HEK293T (cell line): ENCODE measurements around the gene TBC1D16.
"Not testable (repeated sequence)": the region's sequence is repeated elsewhere in the genome, so short reads cannot be mapped to it uniquely, and the experiment has no call there.

Experiments
- CTCF ChIA-PET: fragments of 350-600 bp; formaldehyde crosslinking; extraction: SDS; loops from one replicate; lab custom pipeline; 2021; ENCODE audit warnings: antibody characterized with exemption, inconsistent platforms; lab: Yijun Ruan, JAX
- POLR2A ChIA-PET: fragments of 350-600 bp; formaldehyde crosslinking; extraction: SDS; loops from one replicate; lab custom pipeline; 2020; ENCODE audit warnings: antibody characterized with exemption, inconsistent platforms; lab: Yijun Ruan, JAX
- DNase-seq: peaks from one replicate; pipeline ENCODE4 v3.0.0; 2012; ENCODE audit warnings: mixed read lengths; ENCODE audit errors: extremely low spot score
- ARNT ChIP-seq: fragments of 450-650 bp; IDR thresholded peaks from 2 replicates; pipeline ENCODE4 v1.6.1; 2017; ENCODE audit warnings: mild to moderate bottlenecking
- BHLHE40 ChIP-seq: fragments of 450-650 bp; IDR thresholded peaks from 2 replicates; pipeline ENCODE4 v1.6.1; 2016; ENCODE audit warnings: mild to moderate bottlenecking, moderate library complexity, borderline replicate concordance
- CTBP1 ChIP-seq: fragments of 450-650 bp; IDR thresholded peaks from 2 replicates; pipeline ENCODE4 v1.6.1; 2016; ENCODE audit warnings: borderline replicate concordance
- ELF4 ChIP-seq: fragments of 450-650 bp; IDR thresholded peaks from 2 replicates; pipeline ENCODE4 v1.6.1; 2017; ENCODE audit warnings: antibody characterized with exemption
- FOXA1 ChIP-seq: fragments of 450-650 bp; IDR thresholded peaks from 2 replicates; pipeline ENCODE4 v1.6.1; 2016; ENCODE audit warnings: mild to moderate bottlenecking
- FOXK2 ChIP-seq: fragments of 450-650 bp; IDR thresholded peaks from 2 replicates; pipeline ENCODE4 v1.6.1; 2016; ENCODE audit warnings: mild to moderate bottlenecking
- FOXM1 ChIP-seq: fragments of 450-650 bp; IDR thresholded peaks from 2 replicates; pipeline ENCODE4 v1.6.1; 2017; ENCODE audit warnings: mild to moderate bottlenecking, borderline replicate concordance
- HDGF ChIP-seq: fragments of 450-650 bp; IDR thresholded peaks from 2 replicates; pipeline ENCODE4 v1.6.1; 2017; ENCODE audit warnings: antibody characterized with exemption, borderline replicate concordance
- L3MBTL2 ChIP-seq: fragments of 450-650 bp; conservative IDR thresholded peaks from 2 replicates; pipeline ENCODE4 v1.6.1; 2016; ENCODE audit warnings: mild to moderate bottlenecking
- LEF1 ChIP-seq: fragments of 450-650 bp; IDR thresholded peaks from 2 replicates; pipeline ENCODE4 v1.6.1; 2017; ENCODE audit warnings: mild to moderate bottlenecking, borderline replicate concordance
- NFRKB ChIP-seq: fragments of 450-650 bp; IDR thresholded peaks from 2 replicates; pipeline ENCODE4 v1.6.1; 2016; ENCODE audit warnings: mild to moderate bottlenecking, moderate library complexity
- PKNOX1 ChIP-seq: fragments of 450-650 bp; IDR thresholded peaks from 2 replicates; pipeline ENCODE4 v1.6.1; 2016
- SP1 ChIP-seq: fragments of 450-650 bp; IDR thresholded peaks from 2 replicates; pipeline ENCODE4 v1.6.1; 2017
- SUZ12 ChIP-seq: fragments of 450-650 bp; IDR thresholded peaks from 2 replicates; pipeline ENCODE4 v1.6.1; 2016; ENCODE audit warnings: mild to moderate bottlenecking
- TARDBP ChIP-seq: fragments of 450-650 bp; IDR thresholded peaks from 2 replicates; pipeline ENCODE4 v1.6.1; 2016
- ZNF384 ChIP-seq: fragments of 450-650 bp; IDR thresholded peaks from 2 replicates; pipeline ENCODE4 v1.6.1; 2016

TBC1D16 gene

GRCh38 chr17:79897243-79898063, 138.2 kb downstream of the TBC1D16 start:
- TF ChIP-seq PKNOX1 = no peak
- no peak for TF ChIP-seq TARDBP
- TF ChIP-seq SUZ12 = no peak
- TF ChIP-seq ARNT = no peak
- no peak for TF ChIP-seq SP1
- TF ChIP-seq FOXK2 = no peak
- TF ChIP-seq NFRKB = no peak
- no peak for TF ChIP-seq LEF1
- no peak for TF ChIP-seq FOXA1
- no peak for TF ChIP-seq BHLHE40
- no peak for TF ChIP-seq L3MBTL2
- no peak for TF ChIP-seq ZNF384
- TF ChIP-seq HDGF = no peak
- no peak for DNase-seq
- ChIA-PET CTCF (no interaction called here), POLR2A (no interaction called here)

GRCh38 chr17:79893457-79893856, 142.2 kb downstream of the TBC1D16 start:
- POLR2A ChIA-PET, DNase-seq, CTCF ChIA-PET: not testable (repeated sequence)

GRCh38 chr17:79892457-79893241, 143.0 kb downstream of the TBC1D16 start:
- DNase-seq = no peak
- TF ChIP-seq ZNF384 (no peak), TARDBP (no peak), FOXA1 (no peak), SP1 (no peak), NFRKB (no peak), FOXM1 (no peak), L3MBTL2 (no peak), ELF4 (no peak), LEF1 (no peak), PKNOX1 (no peak), SUZ12 (no peak), FOXK2 (no peak), BHLHE40 (no peak), HDGF (no peak), CTBP1 (no peak), ARNT (no peak)
- ChIA-PET POLR2A (no interaction called here), CTCF (no interaction called here)

- DNase-seq = no peak
- POLR2A ChIA-PET = interaction anchor here (0.9 to 1.4 kb wide), 2 partner anchors 45 to 47 kb away, joined by 3 to 5 read pairs; no protein-coding TSS in a partner anchor
- CTCF ChIA-PET = interaction anchor here (0.6 to 1.4 kb wide), 2 partner anchors 17 to 18 kb away, joined by 3 read pairs; no protein-coding TSS in a partner anchor
- no peak for TF ChIP-seq SP1
- TF ChIP-seq ELF4 = no peak
- TF ChIP-seq HDGF = no peak
- TF ChIP-seq PKNOX1 = no peak
- TF ChIP-seq TARDBP = no peak
- TF ChIP-seq ZNF384 = no peak
- no peak for TF ChIP-seq SUZ12
- no peak for TF ChIP-seq NFRKB
These were observed 144.4 kb downstream of the TBC1D16 start for GRCh38 chr17:79891113-79891730.

GRCh38 chr17:79890706-79891105, 145.0 kb downstream of the TBC1D16 start:
- POLR2A ChIA-PET = interaction anchor here (0.9 to 1.4 kb wide), 2 partner anchors 44 to 47 kb away, joined by 3 to 5 read pairs; no protein-coding TSS in a partner anchor
- TF ChIP-seq HDGF = no peak
- TF ChIP-seq ZNF384 = no peak
- TF ChIP-seq TARDBP = no peak
- TF ChIP-seq SP1 = no peak
- no peak for TF ChIP-seq CTBP1
- TF ChIP-seq BHLHE40 = no peak
- TF ChIP-seq FOXA1 = no peak
- no peak for TF ChIP-seq LEF1
- no peak for TF ChIP-seq FOXK2
- TF ChIP-seq FOXM1 = no peak
- TF ChIP-seq PKNOX1 = no peak
- TF ChIP-seq ARNT = no peak
- DNase-seq = no peak
- CTCF ChIA-PET = interaction anchor here (1.4 kb wide), 1 partner anchor 17 kb away, joined by 3 read pairs; no protein-coding TSS in a partner anchor
